Pancreas (tissue), 10 donors: ENCODE measurements around the gene DCAF6. TPM values are rescaled to one million over a fixed set of nuclear protein-coding genes. Genes with fewer than 3 reads are reported as not detected.
A peak's percentile ranks its signal among the peaks of the same experiment; 100 is the strongest.

Source experiments
- ATAC-seq, 4 donors: fragments of 200-7000 bp; cut with Tn5 transposase; one replicate each; pipeline versions ENCODE4 v1.8.0 to v1.9.1; 2020; ENCODE audit warnings: mild to moderate bottlenecking in 4 of 4, moderate library complexity in 4 of 4
- DNase-seq, 6 donors: peaks; one replicate each; pipeline ENCODE4 v3.0.0-alpha.2; 2020
- FAIRE-seq: peaks from 2 replicates; lab custom pipeline; 2012; peaks lifted over from hg19 to GRCh38; lab: Jason Lieb, UNC
- H3K27ac ChIP-seq, 4 donors: fragments of 200-600 bp; sonication (generic); 1 replicate in 3 of 4; 2 replicates in 1 of 4; pipeline versions ENCODE4 v1.5.0 to v1.8.0; 2020
- H3K27me3 ChIP-seq, 4 donors: fragments of 200-600 bp; one replicate each; pipeline ENCODE4 v1.8.0; 2021
- H3K36me3 ChIP-seq, 3 donors: fragments of 200-600 bp; sonication (generic) in 1 of 3; one replicate each; pipeline versions ENCODE4 v1.5.0 to v1.8.0; 2020 to 2021
- H3K4me1 ChIP-seq, 3 donors: fragments of 200-600 bp; one replicate each; pipeline ENCODE4 v1.8.0; 2021
- H3K4me3 ChIP-seq, 4 donors: fragments of 200-600 bp; sonication (generic) in 2 of 4; one replicate each; pipeline versions ENCODE4 v1.5.0 to v1.8.0; 2020 to 2021
- H3K9me3 ChIP-seq, 4 donors: fragments of 200-600 bp; one replicate each; pipeline ENCODE4 v1.8.0; 2021
- CTCF ChIP-seq, 4 donors: fragments of 200-600 bp; sonication (generic) in 3 of 4; IDR thresholded peaks; one replicate each; pipeline versions ENCODE4 v1.5.0 to v1.8.0; 2021; ENCODE audit warnings: antibody characterized with exemption in 4 of 4
- WGBS, 2 donors: extraction: QIAGEN DNeasy Blood & Tissue Kit; methylation state at CpG; one replicate each; pipeline ENCODE4 v1.1.7; 2013; 5-methylcytosine and 5-hydroxymethylcytosine counted together
- intact Hi-C, 3 donors: fragments of 100-400 bp; cut with DNase I; formaldehyde crosslinking; loops; one replicate each; pipeline versions ENCODE4 v1.11.1 to v1.14.2; 2022
- polyA plus RNA-seq, 2 donors: library from polyadenylated mRNA; stranded (reverse); fragments of 200-250 nt; gene quantifications; one replicate each; pipeline ENCODE4 v1.2.3, GENCODE V29; 2013
- total RNA-seq, 6 donors: library from RNA; stranded (reverse); fragmentation: NEBNext Ultra II Directional in 4 of 6; extraction: Animal tissue kit (Norgen Biotek cat#: 25700) in 4 of 6; gene quantifications; one replicate each; pipeline versions ENCODE4 v1.2.1 to v1.2.4, GENCODE V29; 2021 to 2023
- donor health status: healthy with polysubstance abuse.
- donor health status: DM: no; HTN: no; CAD: no; lungs with moderate emphysema.
- donor health status: DM: no; HTN: no; CAD: no.
- donor health status: control.
- donor health status: control.
- donor health status: Bipolar disorder and iron deficiency.
- donor health status: DM: yes; HTN: yes; CAD: no.
- donor health status: DM: no; HTN: no; CAD: no.
- donor health status: DM: no; HTN: no; CAD: no.
- donor health status: DM: yes; HTN: yes; CAD: no.

Gene DCAF6
- total and polyA plus RNA-seq, 8 donors, result 11.4 to 31.9 (median 20.0) TPM

DNA sequence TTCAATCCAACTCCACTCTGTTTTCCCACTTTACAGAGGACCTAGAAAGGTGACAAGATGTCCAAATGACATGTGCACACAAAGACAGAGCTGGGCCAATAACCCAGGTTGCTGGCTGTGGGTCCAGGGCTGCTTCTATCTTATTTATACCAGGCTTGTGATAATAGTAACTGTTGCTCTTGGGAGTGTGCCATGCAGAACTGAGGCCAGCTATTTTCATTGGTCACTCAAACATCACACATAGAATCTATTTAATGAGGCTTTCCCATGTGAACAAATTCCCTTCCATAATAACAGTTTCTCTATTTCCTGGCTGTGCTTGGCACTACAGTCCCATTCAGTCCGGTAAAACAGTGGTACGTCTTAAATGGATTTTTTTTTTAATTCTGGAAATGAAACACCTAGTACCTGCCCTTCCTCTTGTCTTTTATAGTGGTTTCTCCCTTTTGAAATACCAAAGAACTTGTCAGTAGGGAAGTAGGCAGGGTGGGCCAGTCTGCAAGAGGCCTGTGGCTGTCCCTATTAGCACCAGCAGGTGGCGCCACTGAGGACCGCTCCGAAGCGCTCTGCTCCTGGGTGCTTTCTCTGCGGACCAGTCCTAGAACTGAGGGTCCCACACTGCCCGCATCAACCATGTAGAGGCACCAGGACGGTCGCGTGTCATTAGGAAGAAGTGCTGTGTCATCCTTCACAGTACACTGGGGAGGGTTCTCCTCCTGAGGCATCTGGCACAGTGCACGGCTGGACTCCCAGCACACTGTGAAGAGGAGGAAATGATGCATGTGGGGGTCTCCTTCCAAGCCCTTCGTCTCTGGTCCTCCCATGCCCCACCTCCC, 148.1 kb downstream of the DCAF6 start:
- Histone ChIP-seq H3K27me3 (no peaks in the 10 kb centered on the region), H3K4me1 (peaks cover 5 to 14% (median 9%) of the 10 kb centered on the region in 3 donors), H3K4me3 (no peak overlapping the region), H3K9me3 (no peaks in the 10 kb centered on the region), H3K27ac (peak overlapping the region in 1 of 4 donors; percentile 22), H3K36me3 (no peaks in the 10 kb centered on the region)
- FAIRE-seq, result no peak
- WGBS, 2 donors, result 42 to 46% methylated on average over 13 of the region's 13 CpGs
- peak; percentile 51 to 69 (median 63) for ATAC-seq
- peak; percentile 41 to 85 (median 62) for DNase-seq
- intact Hi-C loops, result no loop called here
- TF ChIP-seq CTCF (IDR thresholded peaks at IDR 0.05), result peak; percentile 54 to 81 (median 66)

GRCh38 chr1:168085401-168085872, 149.0 kb downstream of the DCAF6 start:
- Histone ChIP-seq H3K4me1 (peaks cover 5 to 14% (median 9%) of the 10 kb centered on the region in 3 donors), H3K27ac (no peak overlapping the region), H3K4me3 (no peak overlapping the region), H3K9me3 (no peaks in the 10 kb centered on the region), H3K36me3 (no peaks in the 10 kb centered on the region), H3K27me3 (no peaks in the 10 kb centered on the region)
- peak; percentile 54 to 75 (median 61) for ATAC-seq
- DNase-seq, result peak in 5 of 6 donors; percentile 31 to 81 (median 54)
- WGBS, 2 donors, result 35% methylated on average over 16 of the region's 16 CpGs
- intact Hi-C loops, result no loop called here
- no peak for FAIRE-seq
- TF ChIP-seq CTCF (IDR thresholded peaks at IDR 0.05), result no peak

DNA sequence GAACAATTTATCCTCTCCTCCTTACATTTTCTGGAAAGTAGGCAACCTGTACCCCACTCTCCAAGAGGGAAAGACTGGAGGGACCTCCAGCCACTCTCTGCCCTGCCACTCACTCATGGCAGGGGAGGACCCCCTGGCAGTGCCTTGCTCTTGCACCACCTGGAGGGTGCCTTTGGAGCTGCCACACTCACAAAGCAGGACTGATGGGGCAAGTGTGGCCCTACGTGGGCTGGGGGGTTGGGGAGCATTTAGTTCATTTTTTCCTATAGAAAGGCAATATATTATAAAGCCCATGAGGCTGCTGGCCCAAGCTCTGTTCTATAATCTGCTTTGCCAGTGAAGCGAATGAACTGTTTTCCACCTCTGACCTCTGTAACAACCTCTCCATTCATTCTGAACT, 150.0 kb downstream of the DCAF6 start:
- no peaks in the 10 kb centered on the region for H3K27me3 ChIP-seq
- FAIRE-seq (no peak), ATAC-seq (no peak), DNase-seq (no peak)
- no peak overlapping the region for H3K27ac ChIP-seq
- WGBS, 2 donors, result 81 to 93% methylated on average over 2 of the region's 2 CpGs
- no peak for TF ChIP-seq CTCF (IDR thresholded peaks at IDR 0.05)
- intact Hi-C loops, result no loop called here
- no peaks in the 10 kb centered on the region for H3K36me3 ChIP-seq
- H3K4me3 ChIP-seq, result no peak overlapping the region
- H3K4me1 ChIP-seq, result peaks cover 5 to 14% (median 9%) of the 10 kb centered on the region in 3 donors
- H3K9me3 ChIP-seq, result no peaks in the 10 kb centered on the region

DNA sequence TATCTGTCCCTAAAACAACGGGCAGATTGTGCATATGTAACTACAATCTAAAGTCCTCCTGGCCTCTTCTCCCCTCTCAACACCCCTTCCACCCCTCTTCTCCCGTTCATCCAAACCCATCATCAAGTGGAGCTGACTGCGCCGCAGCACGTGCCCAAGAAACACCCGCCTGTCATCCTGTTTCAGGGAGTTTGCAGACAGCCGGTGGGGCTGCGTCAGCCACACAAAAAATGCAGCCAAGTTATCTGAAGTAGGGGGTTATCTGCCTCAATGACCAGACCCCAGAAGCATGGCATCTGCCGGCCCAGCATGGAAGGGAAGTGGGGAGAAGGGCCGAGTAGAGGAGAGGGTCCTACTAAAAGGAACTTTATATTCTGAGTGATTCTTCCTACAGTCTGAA, 151.2 kb downstream of the DCAF6 start:
- Histone ChIP-seq H3K36me3 (no peaks in the 10 kb centered on the region), H3K4me1 (peaks cover 5 to 10% (median 9%) of the 10 kb centered on the region in 3 donors), H3K27me3 (no peaks in the 10 kb centered on the region), H3K27ac (no peak overlapping the region), H3K4me3 (no peak overlapping the region), H3K9me3 (no peaks in the 10 kb centered on the region)
- WGBS, 2 donors, result 93 to 95% methylated on average over 10 of the region's 10 CpGs
- FAIRE-seq (no peak), DNase-seq (no peak), ATAC-seq (no peak)
- no peak for TF ChIP-seq CTCF (IDR thresholded peaks at IDR 0.05)
- intact Hi-C loops, result no loop called here
